ENCODE measurements around the gene MPPED1. TPM values are rescaled to one million over a fixed set of nuclear protein-coding genes. Genes with fewer than 3 reads are reported as not detected.
A peak's percentile ranks its signal among the peaks of the same experiment; 100 is the strongest.

MPPED1 gene
- total and polyA plus RNA-seq, 5 donors: 0.05 to 0.38 TPM; not detected in 3

DNA sequence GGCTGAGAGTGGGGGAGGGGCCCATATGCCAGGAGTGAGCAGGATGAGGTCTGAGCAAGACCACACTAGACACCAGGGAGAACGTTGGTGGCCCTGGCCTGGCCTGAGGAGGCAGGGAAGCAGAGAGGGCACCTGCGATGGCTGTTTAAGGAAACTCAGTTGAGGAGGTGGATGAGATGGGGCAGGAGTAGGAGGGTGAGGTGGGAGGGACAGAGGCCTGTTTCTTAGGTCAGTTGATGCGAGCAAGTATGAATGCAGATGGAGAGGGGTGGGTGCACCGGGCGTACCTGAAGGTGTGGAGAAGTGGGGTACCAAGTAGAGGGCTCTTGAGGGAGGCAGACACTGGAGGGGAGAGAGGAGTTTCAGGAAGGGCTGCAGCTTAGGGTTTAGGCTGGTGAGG lies 10.6 kb upstream of the MPPED1 start:
- WGBS: 78% methylated on average over 5 of the region's 5 CpGs
- intact Hi-C loops (cut with DNase I): no loop called here
- no peaks in the 10 kb centered on the region for H3K9me3 ChIP-seq (ENCODE audit: control insufficient read depth, low read length)
- no peaks in the 10 kb centered on the region for H3K4me1 ChIP-seq (ENCODE audit: control insufficient read depth, insufficient read depth, low read length)
- no peak overlapping the region for H3K4me3 ChIP-seq (ENCODE audit: low read length)
- no peaks in the 10 kb centered on the region for H3K27me3 ChIP-seq (ENCODE audit: control insufficient read depth, insufficient read depth)
- H3K27ac ChIP-seq (ENCODE audit: low read length): no peak overlapping the region
- DNase-seq: peak in 1 of 3 donors; percentile 30
- ATAC-seq: no peak

DNA sequence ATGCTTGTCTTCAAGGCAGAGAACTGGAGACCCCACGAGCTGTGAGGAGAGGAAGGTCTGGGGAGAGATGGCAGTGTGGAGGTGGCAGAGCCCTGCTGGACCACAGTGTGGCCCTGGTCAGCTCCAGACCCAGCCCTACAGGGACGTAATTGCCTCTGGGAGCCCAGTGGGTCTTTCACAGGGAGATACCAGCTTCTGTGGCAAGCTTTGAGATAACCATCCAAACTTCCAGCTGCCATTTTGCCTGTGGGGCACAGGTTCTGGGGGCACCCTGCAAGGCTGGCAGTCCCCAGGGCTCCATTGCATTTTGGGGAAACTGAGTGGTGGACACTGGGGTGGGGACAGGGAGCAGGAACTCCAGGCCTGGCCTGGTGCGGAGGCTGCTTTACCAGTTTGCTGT lies 10.2 kb upstream of the MPPED1 start:
- Histone ChIP-seq H3K27me3 (ENCODE audit: control insufficient read depth, insufficient read depth) (no peaks in the 10 kb centered on the region), H3K4me1 (ENCODE audit: control insufficient read depth, insufficient read depth, low read length) (no peaks in the 10 kb centered on the region), H3K9me3 (ENCODE audit: control insufficient read depth, low read length) (no peaks in the 10 kb centered on the region), H3K4me3 (ENCODE audit: low read length) (no peak overlapping the region), H3K27ac (ENCODE audit: low read length) (no peak overlapping the region)
- intact Hi-C loops (cut with DNase I): no loop called here
- no peak for ATAC-seq
- WGBS: 76% methylated on average over 3 of the region's 3 CpGs
- peak in 1 of 3 donors; percentile 14 for DNase-seq

DNA sequence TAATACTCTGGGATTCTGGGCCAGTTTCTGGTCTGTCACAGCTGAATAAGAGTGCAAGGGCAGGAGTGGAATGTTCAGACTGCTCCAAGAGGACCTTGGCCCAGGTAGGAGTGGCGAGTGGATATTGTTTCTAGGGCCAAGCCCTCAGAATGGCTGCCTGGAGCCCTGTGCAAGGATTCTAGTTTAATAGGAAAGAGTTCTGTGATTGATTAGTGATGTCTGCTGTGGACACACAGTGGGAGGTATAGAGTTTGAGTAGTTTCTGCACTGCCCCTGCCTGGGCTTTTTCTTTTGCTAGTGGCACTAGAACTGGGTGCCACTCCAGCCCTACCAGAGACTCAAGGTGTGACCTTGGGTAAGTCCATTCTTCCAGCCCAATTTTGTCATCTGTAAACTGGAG lies 9.7 kb upstream of the MPPED1 start:
- DNase-seq (no peak), ATAC-seq (no peak)
- WGBS: 63% methylated on average over 1 of the region's 1 CpG
- no peaks in the 10 kb centered on the region for H3K9me3 ChIP-seq (ENCODE audit: control insufficient read depth, low read length)
- H3K27ac ChIP-seq (ENCODE audit: low read length): no peak overlapping the region
- no peak overlapping the region for H3K4me3 ChIP-seq (ENCODE audit: low read length)
- no peaks in the 10 kb centered on the region for H3K27me3 ChIP-seq (ENCODE audit: control insufficient read depth, insufficient read depth)
- no peaks in the 10 kb centered on the region for H3K4me1 ChIP-seq (ENCODE audit: control insufficient read depth, insufficient read depth, low read length)
- intact Hi-C loops (cut with DNase I): no loop called here

DNA sequence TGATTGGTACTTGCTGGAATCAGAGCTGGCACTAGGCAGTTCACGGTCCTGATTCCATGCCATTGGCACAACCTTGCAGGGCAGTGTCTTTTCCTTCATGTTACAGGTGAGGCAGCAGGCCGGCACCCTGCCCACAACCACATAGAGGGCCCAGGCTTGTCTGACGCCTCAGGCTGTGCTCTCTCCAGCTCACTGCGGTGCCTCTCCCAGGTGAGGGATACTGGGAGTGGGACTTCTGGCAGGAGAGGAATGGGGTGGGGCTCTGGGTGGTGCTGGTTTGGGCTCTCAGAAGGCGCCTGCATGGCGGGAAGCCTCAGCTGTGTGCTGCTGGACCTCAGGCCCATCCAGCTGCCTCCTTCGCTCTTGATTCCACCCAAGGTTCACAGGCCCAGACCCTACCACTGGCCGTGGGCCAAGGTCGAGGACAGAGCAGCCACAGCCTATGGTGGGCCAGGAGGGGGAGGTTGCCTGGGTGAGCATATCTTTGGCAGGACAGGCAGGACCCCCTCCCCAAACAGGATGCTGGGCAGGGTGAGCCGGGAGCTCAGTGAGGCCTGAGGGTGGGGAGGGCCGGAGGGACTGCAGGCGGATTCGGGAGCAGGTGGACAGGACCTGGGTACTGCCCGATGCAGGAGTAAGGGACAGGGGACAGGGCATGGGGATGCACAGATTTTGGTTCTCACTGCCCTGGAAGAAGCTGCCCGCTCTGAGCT lies 7.0 kb upstream of the MPPED1 start:
- Histone ChIP-seq H3K4me1 (ENCODE audit: control insufficient read depth, insufficient read depth, low read length) (no peaks in the 10 kb centered on the region), H3K4me3 (ENCODE audit: low read length) (no peak overlapping the region), H3K27ac (ENCODE audit: low read length) (no peak overlapping the region), H3K27me3 (ENCODE audit: control insufficient read depth, insufficient read depth) (no peaks in the 10 kb centered on the region), H3K9me3 (ENCODE audit: control insufficient read depth, low read length) (no peaks in the 10 kb centered on the region)
- intact Hi-C loops (cut with DNase I): no loop called here
- WGBS: 80% methylated on average over 15 of the region's 15 CpGs
- peak in 1 of 3 donors; percentile 35 for DNase-seq
- no peak for ATAC-seq

- DNase-seq (no peak), ATAC-seq (no peak)
- Histone ChIP-seq H3K27me3 (ENCODE audit: control insufficient read depth, insufficient read depth) (no peaks in the 10 kb centered on the region), H3K27ac (ENCODE audit: low read length) (no peak overlapping the region), H3K4me3 (ENCODE audit: low read length) (no peak overlapping the region), H3K9me3 (ENCODE audit: control insufficient read depth, low read length) (no peaks in the 10 kb centered on the region), H3K4me1 (ENCODE audit: control insufficient read depth, insufficient read depth, low read length) (no peaks in the 10 kb centered on the region)
- intact Hi-C loops (cut with DNase I): no loop called here
- WGBS: 72% methylated on average over 12 of the region's 12 CpGs
These were observed 5.5 kb upstream of the MPPED1 start for GRCh38 chr22:43406186-43406790.

- no peak overlapping the region for H3K27ac ChIP-seq (ENCODE audit: low read length)
- no peak for DNase-seq
- no peaks in the 10 kb centered on the region for H3K27me3 ChIP-seq (ENCODE audit: control insufficient read depth, insufficient read depth)
- H3K4me1 ChIP-seq (ENCODE audit: control insufficient read depth, insufficient read depth, low read length): no peaks in the 10 kb centered on the region
- 58% methylated on average over 4 of the region's 4 CpGs for WGBS
- no peaks in the 10 kb centered on the region for H3K9me3 ChIP-seq (ENCODE audit: control insufficient read depth, low read length)
- intact Hi-C loops (cut with DNase I): no loop called here
- ATAC-seq: no peak
- no peak overlapping the region for H3K4me3 ChIP-seq (ENCODE audit: low read length)
These were observed 4.2 kb upstream of the MPPED1 start for GRCh38 chr22:43407591-43407990.

- Histone ChIP-seq H3K27ac (ENCODE audit: low read length) (no peak overlapping the region), H3K4me3 (ENCODE audit: low read length) (no peak overlapping the region), H3K9me3 (ENCODE audit: control insufficient read depth, low read length) (no peaks in the 10 kb centered on the region), H3K27me3 (ENCODE audit: control insufficient read depth, insufficient read depth) (no peaks in the 10 kb centered on the region), H3K4me1 (ENCODE audit: control insufficient read depth, insufficient read depth, low read length) (no peaks in the 10 kb centered on the region)
- ATAC-seq (no peak), DNase-seq (no peak)
- 79% methylated on average over 2 of the region's 2 CpGs for WGBS
- intact Hi-C loops (cut with DNase I): no loop called here
These were observed 3.8 kb upstream of the MPPED1 start for GRCh38 chr22:43408009-43408408.

GRCh38 chr22:43409046-43409445 lies 2.8 kb upstream of the MPPED1 start:
- no peak overlapping the region for H3K4me3 ChIP-seq (ENCODE audit: low read length)
- H3K9me3 ChIP-seq (ENCODE audit: control insufficient read depth, low read length): no peaks in the 10 kb centered on the region
- no peaks in the 10 kb centered on the region for H3K4me1 ChIP-seq (ENCODE audit: control insufficient read depth, insufficient read depth, low read length)
- no peaks in the 10 kb centered on the region for H3K27me3 ChIP-seq (ENCODE audit: control insufficient read depth, insufficient read depth)
- intact Hi-C loops (cut with DNase I): no loop called here
- 82% methylated on average over 8 of the region's 8 CpGs for WGBS
- ATAC-seq (no peak), DNase-seq (no peak)
- no peak overlapping the region for H3K27ac ChIP-seq (ENCODE audit: low read length)

- intact Hi-C loops (cut with DNase I): no loop called here
These were observed 2.0 kb upstream of the MPPED1 start for GRCh38 chr22:43409800-43410199.

DNA sequence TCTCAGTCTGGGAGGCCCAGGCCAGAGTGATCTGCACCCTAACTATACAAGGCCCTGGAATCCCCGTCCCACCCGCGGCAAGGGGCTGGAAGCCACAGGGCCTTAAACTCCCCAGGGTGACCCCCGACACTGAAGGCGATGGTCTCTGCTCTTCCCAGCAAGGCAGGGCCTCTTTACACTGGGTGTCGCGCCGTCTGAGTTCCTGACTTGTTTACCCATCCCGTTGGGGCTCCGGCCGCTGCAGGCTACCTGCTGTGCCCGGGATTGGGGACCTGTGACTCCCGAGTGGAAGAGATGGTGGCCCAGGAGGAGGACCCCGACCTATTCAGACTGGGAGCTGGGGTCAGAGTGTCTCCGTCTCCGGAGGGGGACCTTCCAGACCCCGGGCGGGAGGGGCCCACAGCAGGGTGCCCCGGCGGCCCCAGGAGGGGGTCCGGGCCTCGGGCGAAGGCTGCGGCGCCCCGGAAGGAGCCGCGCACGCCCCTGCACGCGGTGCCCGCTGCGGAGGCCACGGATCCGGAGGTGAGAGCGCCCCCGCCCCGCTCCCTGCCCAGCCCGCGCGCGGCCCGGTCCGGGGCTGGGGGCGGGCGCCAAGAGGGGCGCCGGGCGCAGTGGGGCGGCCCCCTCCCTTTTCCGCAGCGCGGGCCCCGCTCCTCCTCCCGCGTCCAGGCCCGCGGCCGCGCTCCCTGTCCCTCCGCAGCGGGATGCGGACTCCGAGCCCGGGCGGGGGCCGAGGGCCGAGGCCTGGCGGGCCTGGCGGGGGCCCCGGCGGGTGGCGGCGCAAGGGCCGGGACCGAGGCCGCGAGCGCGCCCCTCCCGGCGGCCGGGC lies 560 bp upstream of the MPPED1 start:
- no peaks in the 10 kb centered on the region for H3K9me3 ChIP-seq (ENCODE audit: control insufficient read depth, low read length)
- H3K4me3 ChIP-seq (ENCODE audit: low read length): peak overlapping the region; percentile 52
- H3K27me3 ChIP-seq (ENCODE audit: control insufficient read depth, insufficient read depth): no peaks in the 10 kb centered on the region
- 7% methylated on average over 83 of the region's 83 CpGs for WGBS
- peak in 1 of 3 donors; percentile 36 for DNase-seq
- H3K27ac ChIP-seq (ENCODE audit: low read length): no peak overlapping the region
- intact Hi-C loops (cut with DNase I): no loop called here
- ATAC-seq: no peak
- H3K4me1 ChIP-seq (ENCODE audit: control insufficient read depth, insufficient read depth, low read length): no peaks in the 10 kb centered on the region

More at GRCh38 chr22:43409800-43410199, 2.0 kb upstream of the MPPED1 start:
- no peak for DNase-seq
- H3K4me3 ChIP-seq (ENCODE audit: low read length): no peak overlapping the region
- H3K4me1 ChIP-seq (ENCODE audit: control insufficient read depth, insufficient read depth, low read length): no peaks in the 10 kb centered on the region
- no peak for ATAC-seq
- H3K9me3 ChIP-seq (ENCODE audit: control insufficient read depth, low read length): no peaks in the 10 kb centered on the region
- no peaks in the 10 kb centered on the region for H3K27me3 ChIP-seq (ENCODE audit: control insufficient read depth, insufficient read depth)
- H3K27ac ChIP-seq (ENCODE audit: low read length): no peak overlapping the region
- 72% methylated on average over 4 of the region's 4 CpGs for WGBS
